IMR-90 (cell line): ENCODE results near the gene KMT2B. TPM values are rescaled to one million over a fixed set of nuclear protein-coding genes. Genes with fewer than 3 reads are reported as not detected.

Experiments used
- ATAC-seq: fragments of 200-7000 bp; cut with Tn5 transposase; 2 replicates; pipeline ENCODE4 v1.9.1; 2020; ENCODE audit warnings: low read depth, mild to moderate bottlenecking, moderate library complexity
- BruUV-seq: library from RNA; stranded (reverse); fragments of 400-500 nt; replicated peaks from 2 replicates; lab custom pipeline; 2021; lab: Mats Ljungman, UMichigan
- CTCF ChIA-PET: fragments of 300-600 bp; formaldehyde crosslinking; extraction: SDS; loops from one replicate; lab custom pipeline; 2021; ENCODE audit warnings: antibody characterized with exemption; lab: Yijun Ruan, JAX
- POLR2A ChIA-PET: fragments of 300-600 bp; sonication (Branson Sonifier 250); formaldehyde crosslinking; loops from one replicate; lab custom pipeline; 2022; ENCODE audit warnings: antibody characterized with exemption; ENCODE audit not compliant: unreplicated experiment; lab: Charles Lee
- DNase-seq: peaks from one replicate; pipeline ENCODE4 v3.0.0; 2013
- H2AFZ ChIP-seq: replicated peaks from 2 replicates; pipeline ENCODE3; 2013; ENCODE audit warnings: low read length, mild to moderate bottlenecking; ENCODE audit not compliant: poor library complexity
- H2AK5ac ChIP-seq: 2 replicates; pipeline ENCODE4 v1.6.1; 2013; ENCODE audit warnings: low read depth, low read length, inconsistent platforms
- H2AK9ac ChIP-seq: replicated peaks from 2 replicates; pipeline ENCODE3; 2013; ENCODE audit warnings: mild to moderate bottlenecking, low read depth, low read length, moderate library complexity; ENCODE audit not compliant: poor library complexity
- H2BK120ac ChIP-seq: 2 replicates; pipeline ENCODE4 v1.6.1; 2013; ENCODE audit warnings: low read depth, low read length, inconsistent platforms
- H2BK15ac ChIP-seq: 3 replicates; pipeline ENCODE4 v1.6.1; 2013; ENCODE audit warnings: low read depth, low read length, inconsistent platforms
- H2BK20ac ChIP-seq: 2 replicates; pipeline ENCODE4 v1.6.1; 2013; ENCODE audit warnings: low read depth, mild to moderate bottlenecking, inconsistent platforms, low read length, moderate library complexity
- H2BK5ac ChIP-seq: 2 replicates; pipeline ENCODE4 v1.6.1; 2013; ENCODE audit warnings: mild to moderate bottlenecking, low read depth, low read length, inconsistent platforms; ENCODE audit not compliant: poor library complexity, severe bottlenecking
- H3K14ac ChIP-seq: replicated peaks from 2 replicates; pipeline ENCODE4 v1.6.1; 2013; ENCODE audit warnings: low read depth, low read length, inconsistent platforms
- H3K18ac ChIP-seq: 2 replicates; pipeline ENCODE4 v1.6.1; 2013; ENCODE audit warnings: low read depth, low read length, control low read depth
- H3K23ac ChIP-seq: 2 replicates; pipeline ENCODE4 v1.6.1; 2013; ENCODE audit warnings: low read depth, low read length, inconsistent platforms
- H3K27ac ChIP-seq: 2 replicates; pipeline ENCODE4 v1.5.1; 2013; ENCODE audit warnings: mild to moderate bottlenecking, control low read depth, low read length; ENCODE audit not compliant: insufficient read depth
- H3K27me3 ChIP-seq: 2 replicates; pipeline ENCODE4 v1.6.1; 2013; ENCODE audit warnings: low read length; ENCODE audit not compliant: control insufficient read depth, insufficient read depth
- H3K36me3 ChIP-seq: 2 replicates; pipeline ENCODE4 v1.6.1; 2013; ENCODE audit warnings: low read length, mixed read lengths; ENCODE audit not compliant: control insufficient read depth, insufficient read depth
- H3K4ac ChIP-seq: 2 replicates; pipeline ENCODE4 v1.6.1; 2013; ENCODE audit warnings: low read depth, low read length, inconsistent platforms
- H3K4me1 ChIP-seq: 2 replicates; pipeline ENCODE4 v1.6.1; 2013; ENCODE audit warnings: low read length, mixed read lengths; ENCODE audit not compliant: control insufficient read depth, insufficient read depth
- H3K4me2 ChIP-seq: 2 replicates; pipeline ENCODE4 v1.6.1; 2013; ENCODE audit warnings: low read depth, mild to moderate bottlenecking, control low read depth, low read length, moderate library complexity
- H3K4me3 ChIP-seq: 2 replicates; pipeline ENCODE4 v1.5.1; 2013; ENCODE audit warnings: low read depth, mild to moderate bottlenecking, control low read depth, low read length, moderate library complexity; ENCODE audit not compliant: insufficient read depth
- H3K56ac ChIP-seq: 2 replicates; pipeline ENCODE4 v1.6.1; 2013; ENCODE audit warnings: low read length, inconsistent platforms; ENCODE audit not compliant: insufficient read depth; ENCODE audit errors: extremely low read depth
- H3K79me1 ChIP-seq, 2 experiments: 2 replicates each; pipeline ENCODE4 v1.6.1; 2013; ENCODE audit warnings: low read length in 2 of 2, inconsistent platforms in 1 of 2, low read depth in 1 of 2
- H3K9ac ChIP-seq: 2 replicates; pipeline ENCODE4 v1.6.1; 2013; ENCODE audit warnings: low read depth, low read length, control low read depth
- H3K9me1 ChIP-seq: 2 replicates; pipeline ENCODE4 v1.6.1; 2013; ENCODE audit warnings: low read length, inconsistent platforms; ENCODE audit not compliant: insufficient read depth
- H3K9me3 ChIP-seq: 2 replicates; pipeline ENCODE4 v1.6.1; 2013; ENCODE audit warnings: low read length; ENCODE audit not compliant: control insufficient read depth, insufficient read depth
- H4K20me1 ChIP-seq: 2 replicates; pipeline ENCODE4 v1.6.1; 2013; ENCODE audit warnings: low read length, inconsistent platforms; ENCODE audit not compliant: insufficient read depth
- H4K5ac ChIP-seq: 2 replicates; pipeline ENCODE4 v1.6.1; 2013; ENCODE audit warnings: mild to moderate bottlenecking, low read depth, low read length, control low read depth
- H4K8ac ChIP-seq, 2 experiments: 2 replicates each; pipeline ENCODE4 v1.6.1; 2013; ENCODE audit warnings: low read depth in 2 of 2, low read length in 2 of 2, control low read depth in 1 of 2, inconsistent platforms in 1 of 2
- H4K91ac ChIP-seq: 2 replicates; pipeline ENCODE4 v1.6.1; 2013; ENCODE audit warnings: low read depth, low read length, inconsistent platforms; ENCODE audit not compliant: insufficient read depth
- BHLHE40 ChIP-seq: fragments of 150-350 bp; IDR thresholded peaks from 2 replicates; pipeline ENCODE4 v1.6.1; 2016; ENCODE audit warnings: mild to moderate bottlenecking, low read depth, low read length
- CHD1 ChIP-seq: IDR thresholded peaks from 2 replicates; pipeline ENCODE4 v1.6.1; 2012; ENCODE audit warnings: low read depth, low read length, improper control_type of control experiment
- CTCF ChIP-seq: conservative IDR thresholded peaks from 2 replicates; pipeline ENCODE4 v1.5.1; 2012; ENCODE audit warnings: mild to moderate bottlenecking, low read depth, low read length, improper control_type of control experiment
- ELK1 ChIP-seq: fragments of 150-350 bp; IDR thresholded peaks from 2 replicates; pipeline ENCODE4 v1.6.1; 2016; ENCODE audit warnings: low read depth, mild to moderate bottlenecking, low read length, moderate library complexity, borderline replicate concordance
- FOS ChIP-seq: fragments of 150-350 bp; IDR thresholded peaks from 2 replicates; pipeline ENCODE4 v1.6.1; 2016; ENCODE audit warnings: low read depth, low read length
- MAFK ChIP-seq: IDR thresholded peaks from 2 replicates; pipeline ENCODE4 v1.6.1; 2012; ENCODE audit warnings: low read depth, low read length, improper control_type of control experiment
- MXI1 ChIP-seq: IDR thresholded peaks from 2 replicates; pipeline ENCODE4 v1.6.1; 2012; ENCODE audit warnings: low read depth, mild to moderate bottlenecking, low read length, moderate library complexity, borderline replicate concordance
- NFE2L2 ChIP-seq: fragments of 150-350 bp; IDR thresholded peaks from 2 replicates; pipeline ENCODE4 v1.6.1; 2016; ENCODE audit warnings: low read depth, mild to moderate bottlenecking, low read length
- RAD21 ChIP-seq: IDR thresholded peaks from 2 replicates; pipeline ENCODE4 v1.6.1; 2012; ENCODE audit warnings: low read length, improper control_type of control experiment
- RCOR1 ChIP-seq: IDR thresholded peaks from 2 replicates; pipeline ENCODE4 v1.6.1; 2012; ENCODE audit warnings: mild to moderate bottlenecking, low read length, improper control_type of control experiment; ENCODE audit not compliant: insufficient replicate concordance
- SMC3 ChIP-seq: fragments of 150-350 bp; IDR thresholded peaks from 2 replicates; pipeline ENCODE4 v1.6.1; 2016; ENCODE audit warnings: low read depth, mild to moderate bottlenecking, antibody characterized with exemption, low read length, moderate library complexity
- WGBS, 2 experiments: methylation state at CpG; one replicate each; pipeline versions ENCODE4 v1.1.5 to v1.1.7; 2013; ENCODE audit warnings: missing lambda C conversion rate in 2 of 2; ENCODE audit not compliant: insufficient read length in 1 of 2; ENCODE audit errors: extremely low coverage in 2 of 2; 5-methylcytosine and 5-hydroxymethylcytosine counted together
- dilution Hi-C: fragments of 300-500 bp; cut with HindIII; formaldehyde crosslinking; loops from one replicate; pipeline ENCODE4 v1.14.3; 2018; ENCODE audit warnings: low sequenced_read_pairs; ENCODE audit not compliant: unreplicated experiment
- in situ Hi-C: fragments of 300-500 bp; cut with MboI; formaldehyde crosslinking; loops from 3 replicates; pipeline ENCODE4 v1.14.3; 2019; ENCODE audit warnings: low sequenced_read_pairs, inconsistent platforms, mixed read lengths
- intact Hi-C: fragments of 100-400 bp; cut with micrococcal nuclease; formaldehyde crosslinking; loops from 2 replicates; pipeline ENCODE4 v1.10.0; 2022
- polyA plus RNA-seq, 3 experiments: library from polyadenylated mRNA; depleted of rRNA; stranded (reverse); fragments of >200 nt; gene quantifications; 2 replicates each; pipeline ENCODE4 v1.2.3, GENCODE V29; 2012; ENCODE audit warnings: low replicate concordance in 1 of 3
- total RNA-seq: library from RNA; depleted of rRNA; stranded (reverse); fragments of >200 nt; gene quantifications from 2 replicates; pipeline ENCODE4 v1.2.3, GENCODE V29; 2012

The KMT2B gene
- total and polyA plus RNA-seq, 2 of the 4 experiments (the other 2 are of a cell fraction) = 3.0 to 30.7 TPM

GRCh38 chr19:35748106-35749020, 30.6 kb downstream of the KMT2B start, which contains the start of gene LIN37 (continued):
- TF ChIP-seq ELK1 (no peak), NFE2L2 (no peak)

GRCh38 chr19:35750167-35750566, 32.4 kb downstream of the KMT2B start:
- no CpG with 5 or more reads among the region's 5 CpGs for WGBS, 2 experiments
- Histone ChIP-seq H2AFZ (no peak overlapping the region), H3K36me3 (peaks cover 28% of the 10 kb centered on the region; the same call in 1 of the 2 replicates), H4K20me1 (peaks cover 3% of the 10 kb centered on the region; the same call in 1 of the 2 replicates), H3K14ac (no peak overlapping the region), H2BK20ac (no peak overlapping the region), H3K27me3 (no peaks in the 10 kb centered on the region), H2AK9ac (no peak overlapping the region), H3K9ac (no peak overlapping the region), H4K91ac (no peak overlapping the region), H3K9me1 (0 out of 2 replicates have a peak, but pooled peaks cover 7% of the 10 kb centered on the region), H3K4me1 (peaks cover 5% of the 10 kb centered on the region), H2BK5ac (no peak overlapping the region), H3K56ac (no peak overlapping the region), H4K5ac (no peak overlapping the region), H3K79me1 (peaks cover 11 to 70% of the 10 kb centered on the region in 2 experiments; a peak in 3 of 4 replicates), H3K4me3 (no peak overlapping the region), H3K23ac (no peak overlapping the region), H4K8ac (no peak overlapping the region), H2AK5ac (no peak overlapping the region; the same call in 1 of the 2 replicates), H3K9me3 (no peaks in the 10 kb centered on the region), H3K18ac (no peak overlapping the region), H3K4ac (no peak overlapping the region), H3K27ac (no peak overlapping the region), H3K4me2 (no peak overlapping the region), H2BK120ac (no peak overlapping the region), H2BK15ac (no peak overlapping the region)
- no TSS peak for BruUV-seq
- intact Hi-C loops (no loop called here), in situ Hi-C loops (no loop called here), dilution Hi-C loops (no loop called here)
- ChIA-PET POLR2A (no interaction called here), CTCF (no interaction called here)
- no peak for ATAC-seq
- DNase-seq = no peak
- TF ChIP-seq SMC3 (no peak), BHLHE40 (no peak), RCOR1 (no peak), RAD21 (no peak), CHD1 (no peak), ELK1 (no peak), FOS (no peak), NFE2L2 (no peak), CTCF (no peak), MAFK (no peak), MXI1 (no peak)
